Measurements from ENCODE around the gene ATP8B3.

Gene ATP8B3

GRCh38 chr19:1836458-1837221, 24.6 kb upstream of the ATP8B3 start:
- no peak for DNase-seq

- DNase-seq: peak; percentile 44
Observed at GRCh38 chr19:1833540-1833939, 21.5 kb upstream of the ATP8B3 start.

GRCh38 chr19:1832046-1832663, 20.1 kb upstream of the ATP8B3 start:
- no peak for DNase-seq

GRCh38 chr19:1830978-1831377, 18.9 kb upstream of the ATP8B3 start:
- no peak for DNase-seq

GRCh38 chr19:1830568-1830967, 18.5 kb upstream of the ATP8B3 start:
- DNase-seq: no peak

GRCh38 chr19:1829958-1830357, 17.9 kb upstream of the ATP8B3 start:
- no peak for DNase-seq

- DNase-seq: no peak
Observed at GRCh38 chr19:1828279-1829238, 16.5 kb upstream of the ATP8B3 start.

- no peak for DNase-seq
Observed at GRCh38 chr19:1827566-1828278, 15.6 kb upstream of the ATP8B3 start.

- peak; percentile 2 for DNase-seq
Observed at GRCh38 chr19:1826557-1827521, 14.8 kb upstream of the ATP8B3 start.

- DNase-seq: peak; percentile 30
Observed at GRCh38 chr19:1825909-1826556, 14.0 kb upstream of the ATP8B3 start.

- no peak for DNase-seq
Observed at GRCh38 chr19:1824252-1824622, 12.2 kb upstream of the ATP8B3 start.

- no peak for DNase-seq
Observed at GRCh38 chr19:1823539-1824251, 11.6 kb upstream of the ATP8B3 start.

- DNase-seq: no peak
Observed at GRCh38 chr19:1823020-1823419, 10.9 kb upstream of the ATP8B3 start.

- DNase-seq: no peak
Observed at GRCh38 chr19:1822210-1822609, 10.1 kb upstream of the ATP8B3 start.

GRCh38 chr19:1819341-1820255, 7.5 kb upstream of the ATP8B3 start:
- no peak for DNase-seq

- no peak for DNase-seq
Observed at GRCh38 chr19:1818549-1819195, 6.6 kb upstream of the ATP8B3 start.

- DNase-seq: no peak
Observed at GRCh38 chr19:1817553-1818179, 5.6 kb upstream of the ATP8B3 start.

Measured in kidney glomerular epithelial cell (primary cell).